SK-N-SH (cell line): ENCODE data around the gene PDK2. TPM values are rescaled to one million over a fixed set of nuclear protein-coding genes. Genes with fewer than 3 reads are reported as not detected.

ENCODE experiments used
- CTCF ChIA-PET: fragments of 300-600, 350-600 bp; formaldehyde crosslinking; extraction: SDS; loops from one replicate; lab custom pipeline; 2021; lab: Yijun Ruan, JAX
- POLR2A ChIA-PET: fragments of 350-600 bp; sonication (Branson Sonifier 250); formaldehyde crosslinking; extraction: SDS; loops from one replicate; lab custom pipeline; 2020; ENCODE audit warnings: antibody characterized with exemption, inconsistent platforms; lab: Yijun Ruan, JAX
- DNase-seq: peaks from one replicate; pipeline ENCODE4 v3.0.0; 2012
- H2AFZ ChIP-seq: fragments of 200-600 bp; sonication (generic); 2 replicates; pipeline ENCODE4 v1.8.1; 2016; ENCODE audit warnings: antibody characterized with exemption, mild to moderate bottlenecking, low read depth
- H3F3A ChIP-seq: fragments of 200-600 bp; sonication (generic); replicated peaks from 2 replicates; pipeline ENCODE3; 2016; ENCODE audit warnings: antibody characterized with exemption, mild to moderate bottlenecking; ENCODE audit not compliant: insufficient read depth
- H3K27ac ChIP-seq, 2 experiments: fragments of 200-500 bp in 1 of 2; fragments of 200-600 bp in 1 of 2; sonication (Bioruptor generic) in 1 of 2; sonication (generic), shearing (Covaris generic) in 1 of 2; 2 replicates each; pipeline versions ENCODE4 v1.5.1 to v1.6.1; 2014 to 2016; ENCODE audit warnings: low read depth in 2 of 2, inconsistent platforms in 1 of 2, low read length in 1 of 2, mild to moderate bottlenecking in 1 of 2, mixed read lengths in 1 of 2
- H3K27me3 ChIP-seq: fragments of 200-600 bp; sonication (generic), shearing (Covaris generic); 2 replicates; pipeline ENCODE4 v1.6.1; 2016; ENCODE audit warnings: mixed run types; ENCODE audit not compliant: insufficient read depth
- H3K36me3 ChIP-seq, 2 experiments: fragments of 200-500 bp in 1 of 2; fragments of 200-600 bp in 1 of 2; sonication (Bioruptor generic) in 1 of 2; sonication (generic) in 1 of 2; replicated peaks in 1 of 2; 2 replicates each; pipeline versions ENCODE3 to v1.5.1; 2014 to 2016; ENCODE audit warnings: low read length in 1 of 2, mild to moderate bottlenecking in 1 of 2; ENCODE audit not compliant: insufficient read depth in 2 of 2, control insufficient read depth in 1 of 2
- H3K4me1 ChIP-seq, 2 experiments: fragments of 200-500 bp in 1 of 2; fragments of 200-600 bp in 1 of 2; sonication (Bioruptor generic) in 1 of 2; sonication (generic), shearing (Covaris generic) in 1 of 2; 2 replicates each; pipeline versions ENCODE4 v1.5.1 to v1.6.1; 2014 to 2016; ENCODE audit warnings: low read depth in 1 of 2, low read length in 1 of 2, mixed run types in 1 of 2; ENCODE audit not compliant: insufficient read depth in 2 of 2, control insufficient read depth in 1 of 2
- H3K4me2 ChIP-seq: fragments of 200-600 bp; sonication (generic), shearing (Covaris generic); 2 replicates; pipeline ENCODE4 v1.6.1; 2017; ENCODE audit warnings: mixed run types
- H3K4me3 ChIP-seq, 2 experiments: fragments of 200-500 bp in 1 of 2; fragments of 200-600 bp in 1 of 2; sonication (Bioruptor generic) in 1 of 2; sonication (generic), shearing (Covaris generic) in 1 of 2; 2 replicates each; pipeline versions ENCODE4 v1.5.1 to v1.8.1; 2014 to 2016; ENCODE audit warnings: low read depth in 2 of 2, inconsistent platforms in 1 of 2, low read length in 1 of 2, mild to moderate bottlenecking in 1 of 2, mixed read lengths in 1 of 2, moderate library complexity in 1 of 2
- H3K79me2 ChIP-seq: fragments of 200-600 bp; sonication (generic); 2 replicates; pipeline ENCODE4 v1.8.1; 2017; ENCODE audit warnings: mild to moderate bottlenecking; ENCODE audit not compliant: insufficient read depth
- H3K9ac ChIP-seq: fragments of 200-600 bp; sonication (generic); 2 replicates; pipeline ENCODE4 v1.6.1; 2017; ENCODE audit warnings: mixed run types
- H3K9me2 ChIP-seq: fragments of 200-600 bp; sonication (generic); 2 replicates; pipeline ENCODE4 v1.6.1; 2017; ENCODE audit warnings: mixed run types
- H3K9me3 ChIP-seq: fragments of 200-600 bp; sonication (generic); 2 replicates; pipeline ENCODE4 v1.6.1; 2017; ENCODE audit warnings: mixed run types, mild to moderate bottlenecking, moderate library complexity
- H4K20me1 ChIP-seq: fragments of 200-600 bp; sonication (generic); 2 replicates; pipeline ENCODE4 v1.6.1; 2017; ENCODE audit warnings: mild to moderate bottlenecking, mixed run types; ENCODE audit not compliant: insufficient read depth
- CTCF ChIP-seq: fragments of 200-600 bp; sonication (generic); IDR thresholded peaks from 2 replicates; pipeline ENCODE4 v1.6.1; 2017; ENCODE audit warnings: antibody characterized with exemption, mild to moderate bottlenecking, moderate library complexity
- NFIC ChIP-seq: IDR thresholded peaks from 2 replicates; pipeline ENCODE4 v1.4.0; 2012; ENCODE audit warnings: borderline replicate concordance
- POLR2AphosphoS5 ChIP-seq: IDR thresholded peaks from 2 replicates; pipeline ENCODE4 v1.6.1; 2012; ENCODE audit warnings: low read depth, low read length
- RAD21 ChIP-seq: IDR thresholded peaks from 2 replicates; pipeline ENCODE4 v1.6.1; 2012; ENCODE audit warnings: mild to moderate bottlenecking, low read length
- RCOR1 ChIP-seq: fragments of 150-350 bp; IDR thresholded peaks from 2 replicates; pipeline ENCODE4 v1.6.1; 2017; ENCODE audit warnings: antibody characterized with exemption, low read length
- REST ChIP-seq: IDR thresholded peaks from 2 replicates; pipeline ENCODE4 v1.6.1; 2012; ENCODE audit warnings: mild to moderate bottlenecking, low read depth, low read length, moderate library complexity
- RXRA ChIP-seq: IDR thresholded peaks from 2 replicates; pipeline ENCODE4 v1.4.0; 2012; ENCODE audit warnings: low read depth, mild to moderate bottlenecking, borderline replicate concordance
- SMC3 ChIP-seq: IDR thresholded peaks from 2 replicates; pipeline ENCODE4 v1.6.1; 2012; ENCODE audit warnings: low read depth, low read length, improper control_type of control experiment
- YY1 ChIP-seq: IDR thresholded peaks from 2 replicates; pipeline ENCODE4 v1.4.0; 2012; ENCODE audit warnings: low read depth, mild to moderate bottlenecking
- ZBTB33 ChIP-seq: IDR thresholded peaks from 2 replicates; pipeline ENCODE4 v1.4.0; 2012; ENCODE audit warnings: low read depth, borderline replicate concordance
- WGBS: methylation state at CpG from one replicate; pipeline ENCODE4 v1.1.6; 2017; ENCODE audit warnings: low lambda C conversion rate; 5-methylcytosine and 5-hydroxymethylcytosine counted together
- polyA plus RNA-seq, 3 experiments: library from polyadenylated mRNA; depleted of rRNA; stranded (reverse); fragments of >200 nt; gene quantifications; 2 replicates each; pipeline ENCODE4 v1.2.3, GENCODE V29; 2012

Gene PDK2
- polyA plus RNA-seq, 1 of the 3 experiments (the other 2 are of a cell fraction), result 124 TPM

- Histone ChIP-seq H3K4me1 (no peaks in the 10 kb centered on the region), H3K4me3 (no peak overlapping the region; a peak in 1 of 4 replicates), H3K27ac (peak overlapping the region in 1 of 2 experiments; percentile 32; a peak in 1 of 4 replicates), H2AFZ (no peak overlapping the region), H3K27me3 (no peaks in the 10 kb centered on the region), H4K20me1 (peaks cover 80% of the 10 kb centered on the region), H3K9ac (no peak overlapping the region), H3K9me2 (no peaks in the 10 kb centered on the region), H3K4me2 (no peak overlapping the region), H3K9me3 (no peaks in the 10 kb centered on the region), H3F3A (peaks cover 94% of the 10 kb centered on the region), H3K36me3 (peaks cover 53 to 80% of the 10 kb centered on the region in 2 experiments), H3K79me2 (peaks cover 31% of the 10 kb centered on the region)
- DNase-seq, result peak; percentile 97
- WGBS, result 70% methylated on average over 7 of the region's 10 CpGs
- POLR2A ChIA-PET, result no interaction called here
- CTCF ChIA-PET, result interaction anchor here (0.6 to 3.7 kb wide), 80 partner anchors 9 to 530 kb away, joined by 3 to 353 read pairs (median 5); partner anchors contain the start of genes COL1A1, DLX3, ITGA3 and SAMD14
- TF ChIP-seq REST (no peak), YY1 (no peak), RAD21 (peak; percentile 98), RXRA (no peak), NFIC (no peak), ZBTB33 (no peak), RCOR1 (peak; percentile 42; the same call in 1 of the 2 replicates), POLR2AphosphoS5 (peak; percentile 16; the same call in 1 of the 2 replicates), CTCF (peak; percentile 99), SMC3 (peak; percentile 88)
These were observed 7.8 kb upstream of the PDK2 start for GRCh38 chr17:50087246-50087911.
